ENCODE data around the gene TTLL12.

GRCh38 chr22:43156413-43156812, 30.5 kb downstream of the TTLL12 start:
- TF ChIP-seq CTCF (IDR thresholded peaks at IDR 0.05; ENCODE audit: low read depth, low read length) (no peak), EZH2phosphoT487 (IDR thresholded peaks at IDR 0.05; ENCODE audit: low read depth) (no peak)
